ENCODE data around the gene TMEM69. TPM values are rescaled to one million over a fixed set of nuclear protein-coding genes. Genes with fewer than 3 reads are reported as not detected.
"Not testable (repeated sequence)": the region's sequence is repeated elsewhere in the genome, so short reads cannot be mapped to it uniquely, and the experiment has no call there.

TMEM69 gene
- total RNA-seq, 1 experiment from 2014 or later, result 49.4 TPM

DNA sequence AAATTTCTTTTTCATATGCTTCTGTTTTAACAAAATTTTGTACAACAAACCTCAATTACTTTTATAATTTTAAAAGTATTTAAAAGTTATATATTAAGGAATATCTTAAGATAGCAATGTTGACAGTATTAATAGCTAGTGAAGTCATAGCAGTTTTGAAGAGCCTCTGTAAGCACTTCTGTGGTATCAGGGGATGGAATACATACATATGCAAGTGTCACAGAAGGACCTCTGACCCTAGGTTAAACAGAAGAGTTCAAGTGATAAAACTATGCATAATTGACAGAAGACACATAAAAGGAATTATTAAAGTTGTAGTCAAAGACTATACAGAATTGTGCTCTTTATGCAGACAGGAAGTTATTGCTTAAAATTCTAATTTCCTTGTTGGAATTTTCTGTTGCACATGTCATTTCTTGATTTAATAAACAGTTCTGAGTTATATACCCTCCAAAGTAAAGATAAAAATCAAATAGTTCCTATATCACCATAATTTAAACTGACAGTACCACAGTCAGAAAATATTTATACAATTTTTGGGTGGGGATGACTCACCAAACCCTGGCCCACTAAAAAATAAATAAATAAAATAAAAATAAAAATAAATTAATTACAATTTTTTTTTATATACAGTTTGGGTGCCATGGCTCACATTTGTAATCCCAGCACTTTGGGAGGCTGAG is 35.4 kb downstream of the TMEM69 start:
- TF ChIP-seq, protein P1, sequence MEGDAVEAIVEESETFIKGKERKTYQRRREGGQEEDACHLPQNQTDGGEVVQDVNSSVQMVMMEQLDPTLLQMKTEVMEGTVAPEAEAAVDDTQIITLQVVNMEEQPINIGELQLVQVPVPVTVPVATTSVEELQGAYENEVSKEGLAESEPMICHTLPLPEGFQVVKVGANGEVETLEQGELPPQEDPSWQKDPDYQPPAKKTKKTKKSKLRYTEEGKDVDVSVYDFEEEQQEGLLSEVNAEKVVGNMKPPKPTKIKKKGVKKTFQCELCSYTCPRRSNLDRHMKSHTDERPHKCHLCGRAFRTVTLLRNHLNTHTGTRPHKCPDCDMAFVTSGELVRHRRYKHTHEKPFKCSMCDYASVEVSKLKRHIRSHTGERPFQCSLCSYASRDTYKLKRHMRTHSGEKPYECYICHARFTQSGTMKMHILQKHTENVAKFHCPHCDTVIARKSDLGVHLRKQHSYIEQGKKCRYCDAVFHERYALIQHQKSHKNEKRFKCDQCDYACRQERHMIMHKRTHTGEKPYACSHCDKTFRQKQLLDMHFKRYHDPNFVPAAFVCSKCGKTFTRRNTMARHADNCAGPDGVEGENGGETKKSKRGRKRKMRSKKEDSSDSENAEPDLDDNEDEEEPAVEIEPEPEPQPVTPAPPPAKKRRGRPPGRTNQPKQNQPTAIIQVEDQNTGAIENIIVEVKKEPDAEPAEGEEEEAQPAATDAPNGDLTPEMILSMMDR (conservative IDR thresholded peaks at IDR 0.05), result no peak
- no peak for TF ChIP-seq EZH2 (IDR thresholded peaks at IDR 0.05; ENCODE audit: low read depth)

DNA sequence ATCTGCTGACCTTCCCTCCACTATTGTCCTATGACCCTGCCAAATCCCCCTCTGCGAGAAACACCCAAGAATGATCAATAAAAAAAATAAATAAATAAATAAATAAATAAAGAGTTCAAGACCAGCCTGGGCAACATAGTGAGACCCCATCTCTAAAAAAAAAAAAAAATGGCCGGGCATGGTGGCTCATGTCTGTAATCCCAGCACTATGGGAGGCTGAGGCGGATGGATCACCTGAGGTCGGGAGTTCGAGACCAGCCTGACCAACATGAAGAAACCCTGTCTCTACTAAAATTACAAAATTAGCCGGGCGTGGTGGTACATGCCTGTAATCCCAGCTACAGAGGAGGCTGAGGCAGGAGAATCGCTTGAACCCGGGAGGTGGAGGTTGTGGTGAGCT is 38.0 kb downstream of the TMEM69 start:
- intact Hi-C loops (cut with micrococcal nuclease; ENCODE audit: unreplicated experiment); H3K4me3 ChIP-seq; H3K36me3 ChIP-seq (ENCODE audit: low read depth); H4K20me1 ChIP-seq (ENCODE audit: insufficient read depth); DNase-seq; H2AFZ ChIP-seq; H3K9me3 ChIP-seq (ENCODE audit: insufficient read depth, low read depth); POLR2A ChIA-PET (ENCODE audit: unreplicated experiment); H3K79me2 ChIP-seq (ENCODE audit: low read depth); CTCF ChIA-PET; H3K9me2 ChIP-seq (ENCODE audit: insufficient read depth); BruUV-seq (replicated peaks); H3K4me2 ChIP-seq; H3K27me3 ChIP-seq (ENCODE audit: insufficient read depth, low read depth); H3K27ac ChIP-seq: not testable (repeated sequence)
- H3K4me1 ChIP-seq (replicated peaks; ENCODE audit: insufficient read depth), result peaks cover 20% of the 10 kb centered on the region
- peaks cover 19% of the 10 kb centered on the region for H3F3A ChIP-seq (ENCODE audit: insufficient read depth, low read depth)

More for the DNA sequence above, 35.4 kb downstream of the TMEM69 start:
- BruUV-seq (replicated peaks), result no TSS peak
- Histone ChIP-seq H4K20me1 (ENCODE audit: insufficient read depth) (peaks cover 5% of the 10 kb centered on the region; the same call in 1 of the 2 replicates), H3K4me2 (no peak overlapping the region), H3K79me2 (ENCODE audit: low read depth) (no peaks in the 10 kb centered on the region), H3K27me3 (ENCODE audit: insufficient read depth, low read depth) (no peaks in the 10 kb centered on the region), H3K9me3 (ENCODE audit: insufficient read depth, low read depth) (no peaks in the 10 kb centered on the region), H3K4me3 (no peak overlapping the region), H3K9me2 (ENCODE audit: insufficient read depth) (no peaks in the 10 kb centered on the region), H3K36me3 (ENCODE audit: low read depth) (no peaks in the 10 kb centered on the region), H2AFZ (no peak overlapping the region), H3K4me1 (replicated peaks; ENCODE audit: insufficient read depth) (no peaks in the 10 kb centered on the region), H3K27ac (no peak overlapping the region), H3F3A (ENCODE audit: insufficient read depth, low read depth) (no peaks in the 10 kb centered on the region; the same call in 1 of the 2 replicates)
- ChIA-PET POLR2A (ENCODE audit: unreplicated experiment) (no interaction called here), CTCF (no interaction called here)
- DNase-seq, result no peak
- intact Hi-C loops (cut with micrococcal nuclease; ENCODE audit: unreplicated experiment), result no loop called here

DNA sequence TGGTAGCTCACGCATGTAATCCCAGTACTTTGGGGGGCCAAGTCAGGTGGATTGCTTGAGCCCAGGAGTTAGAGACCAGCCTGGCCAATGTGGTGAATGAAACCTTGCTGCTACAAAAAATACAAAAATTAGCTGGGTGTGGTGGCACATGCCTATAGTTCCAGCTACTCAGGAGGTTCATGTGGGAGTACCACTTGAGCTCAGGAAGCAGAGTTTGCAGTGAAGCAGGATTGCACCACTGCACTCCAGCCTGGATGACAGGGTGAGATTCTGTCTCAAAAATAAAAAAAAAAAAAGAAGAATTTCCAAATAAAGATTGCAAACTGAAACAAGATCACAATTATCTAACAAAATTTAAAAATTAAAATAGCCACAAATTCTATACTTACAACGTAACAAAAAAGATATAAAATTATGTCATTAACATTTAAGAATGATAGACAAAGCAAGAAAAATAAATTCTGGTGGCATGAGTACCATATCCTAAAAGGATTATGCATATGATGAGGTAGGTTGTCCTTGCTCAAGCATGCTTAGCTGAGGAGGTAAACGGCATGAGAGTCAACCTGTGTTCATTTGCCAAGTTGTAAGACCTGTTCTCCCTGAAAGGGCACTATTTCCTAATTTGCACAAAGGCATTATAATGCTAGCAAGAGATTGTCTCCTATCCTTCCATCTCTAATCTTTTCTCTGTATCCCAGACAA is 42.2 kb downstream of the TMEM69 start:
- Histone ChIP-seq H3K79me2 (ENCODE audit: low read depth) (no peaks in the 10 kb centered on the region), H3K36me3 (ENCODE audit: low read depth) (0 out of 2 replicates have a peak, but pooled peaks cover 2% of the 10 kb centered on the region), H3K27me3 (ENCODE audit: insufficient read depth, low read depth) (no peaks in the 10 kb centered on the region), H3K4me2 (peak overlapping the region; percentile 50), H2AFZ (no peak overlapping the region), H3K4me1 (replicated peaks; ENCODE audit: insufficient read depth) (peaks cover 28% of the 10 kb centered on the region), H3F3A (ENCODE audit: insufficient read depth, low read depth) (peaks cover 23% of the 10 kb centered on the region), H3K9me3 (ENCODE audit: insufficient read depth, low read depth) (no peaks in the 10 kb centered on the region), H3K9me2 (ENCODE audit: insufficient read depth) (no peaks in the 10 kb centered on the region), H3K4me3 (no peak overlapping the region), H4K20me1 (ENCODE audit: insufficient read depth) (no peaks in the 10 kb centered on the region), H3K27ac (peak overlapping the region; percentile 23)
- peak; percentile 37 to 89 for DNase-seq
- ChIA-PET CTCF (interaction anchor here (0.7 kb wide), 1 partner anchor 12 kb away, joined by 4 read pairs; no protein-coding TSS in a partner anchor), POLR2A (ENCODE audit: unreplicated experiment) (no interaction called here)
- BruUV-seq (replicated peaks), result no TSS peak
- TF ChIP-seq, protein P1 (conservative IDR thresholded peaks at IDR 0.05), result no peak
- TF ChIP-seq EZH2 (IDR thresholded peaks at IDR 0.05; ENCODE audit: low read depth), result no peak
- intact Hi-C loops (cut with micrococcal nuclease; ENCODE audit: unreplicated experiment), result loop anchor here (10.0 kb wide), 1 partner anchor 145 kb away; no protein-coding TSS in a partner anchor
